NT2/D1 (cell line): ENCODE results near the gene ERN1.

Experiments used
- DNase-seq: peaks from one replicate; pipeline ENCODE4 v3.0.0-alpha.2; 2011; ENCODE audit warnings: low read depth, low spot score
- H3K27me3 ChIP-seq: 2 replicates; pipeline ENCODE4 v1.6.0; 2011; ENCODE audit warnings: mild to moderate bottlenecking; ENCODE audit not compliant: insufficient read length, insufficient read depth
- H3K36me3 ChIP-seq: 2 replicates; pipeline ENCODE4 v1.6.1; 2011; ENCODE audit warnings: mild to moderate bottlenecking, low read length, mixed read lengths; ENCODE audit not compliant: insufficient read depth, insufficient read length
- H3K4me1 ChIP-seq: 2 replicates; pipeline ENCODE4 v1.5.1; 2011; ENCODE audit not compliant: insufficient read depth, insufficient read length
- H3K4me3 ChIP-seq: 2 replicates; pipeline ENCODE4 v1.5.1; 2011; ENCODE audit warnings: low read depth; ENCODE audit not compliant: insufficient read length
- H3K9ac ChIP-seq: 2 replicates; pipeline ENCODE4 v1.6.0; 2011; ENCODE audit warnings: low read depth; ENCODE audit not compliant: insufficient read length
- H3K9me3 ChIP-seq: 2 replicates; pipeline ENCODE4 v1.5.1; 2011; ENCODE audit warnings: mild to moderate bottlenecking, low read length; ENCODE audit not compliant: insufficient read depth
- SUZ12 ChIP-seq: IDR thresholded peaks from 2 replicates; pipeline ENCODE4 v1.6.1; 2011; ENCODE audit not compliant: insufficient read length, insufficient read depth; ENCODE audit errors: extremely low read depth
- YY1 ChIP-seq: IDR thresholded peaks from 2 replicates; pipeline ENCODE4 v1.6.1; 2011; ENCODE audit not compliant: insufficient read length, insufficient read depth
- ZNF274 ChIP-seq: IDR thresholded peaks from 2 replicates; pipeline ENCODE4 v1.6.1; 2011; ENCODE audit warnings: mild to moderate bottlenecking, low read depth, low read length

The ERN1 gene

GRCh38 chr17:64085650-64086005 lies 44.3 kb downstream of the ERN1 start:
- DNase-seq: no peak
- Histone ChIP-seq H3K9ac (no peak overlapping the region), H3K36me3 (no peaks in the 10 kb centered on the region), H3K9me3 (no peaks in the 10 kb centered on the region), H3K4me3 (no peak overlapping the region), H3K27me3 (no peaks in the 10 kb centered on the region), H3K4me1 (peaks cover 2% of the 10 kb centered on the region)
- TF ChIP-seq YY1: no peak
- TF ChIP-seq SUZ12: no peak
- no peak for TF ChIP-seq ZNF274

- no peak for DNase-seq
- no peak overlapping the region for H3K4me3 ChIP-seq
- no peaks in the 10 kb centered on the region for H3K36me3 ChIP-seq
- H3K27me3 ChIP-seq: no peaks in the 10 kb centered on the region
- H3K9me3 ChIP-seq: no peaks in the 10 kb centered on the region
- H3K4me1 ChIP-seq: peaks cover 2% of the 10 kb centered on the region
- TF ChIP-seq ZNF274 (no peak), YY1 (no peak), SUZ12 (no peak)
- H3K9ac ChIP-seq: no peak overlapping the region
Observed at GRCh38 chr17:64084940-64085649, 44.8 kb downstream of the ERN1 start.

- no peaks in the 10 kb centered on the region for H3K9me3 ChIP-seq
Observed at GRCh38 chr17:64084086-64084939, 45.6 kb downstream of the ERN1 start.

GRCh38 chr17:64083563-64084085 lies 46.3 kb downstream of the ERN1 start:
- no peak for TF ChIP-seq ZNF274
- TF ChIP-seq YY1: no peak
- no peak for TF ChIP-seq SUZ12
- no peaks in the 10 kb centered on the region for H3K27me3 ChIP-seq
- H3K36me3 ChIP-seq: no peaks in the 10 kb centered on the region
- H3K9me3 ChIP-seq: no peaks in the 10 kb centered on the region
- H3K4me3 ChIP-seq: no peak overlapping the region
- H3K9ac ChIP-seq: no peak overlapping the region
- DNase-seq: no peak
- H3K4me1 ChIP-seq: peaks cover 2% of the 10 kb centered on the region

More at GRCh38 chr17:64084086-64084939, 45.6 kb downstream of the ERN1 start:
- no peak overlapping the region for H3K9ac ChIP-seq
- DNase-seq: no peak
- no peaks in the 10 kb centered on the region for H3K27me3 ChIP-seq
- H3K36me3 ChIP-seq: no peaks in the 10 kb centered on the region
- no peak overlapping the region for H3K4me3 ChIP-seq
- peaks cover 2% of the 10 kb centered on the region for H3K4me1 ChIP-seq
- TF ChIP-seq SUZ12: no peak
- TF ChIP-seq ZNF274: no peak
- no peak for TF ChIP-seq YY1

- TF ChIP-seq SUZ12 (no peak), YY1 (no peak), ZNF274 (no peak)
- H3K27me3 ChIP-seq: no peaks in the 10 kb centered on the region
- no peaks in the 10 kb centered on the region for H3K36me3 ChIP-seq
- no peaks in the 10 kb centered on the region for H3K9me3 ChIP-seq
- H3K4me3 ChIP-seq: no peak overlapping the region
- H3K9ac ChIP-seq: no peak overlapping the region
- DNase-seq: no peak
- peaks cover 2% of the 10 kb centered on the region for H3K4me1 ChIP-seq
Observed at GRCh38 chr17:64083093-64083492, 46.9 kb downstream of the ERN1 start.

- Histone ChIP-seq H3K9ac (no peak overlapping the region), H3K27me3 (no peaks in the 10 kb centered on the region), H3K4me1 (peaks cover under 1% of the 10 kb centered on the region), H3K4me3 (no peak overlapping the region), H3K9me3 (no peaks in the 10 kb centered on the region), H3K36me3 (no peaks in the 10 kb centered on the region)
- no peak for TF ChIP-seq SUZ12
- no peak for TF ChIP-seq ZNF274
- no peak for TF ChIP-seq YY1
- no peak for DNase-seq
Observed at GRCh38 chr17:64081802-64082799, 47.8 kb downstream of the ERN1 start.
